SKM-1 treated with dmso at 0.1 percent for 144 hours (cell line): Measurements from ENCODE around the gene TTC7B.

Experiments
- DNase-seq: peaks from one replicate; lab custom pipeline; 2025; ENCODE audit not compliant: unreplicated experiment; lab: John Stamatoyannopoulos, UW

TTC7B gene

GRCh38 chr14:90678846-90679362 is 137.3 kb downstream of the TTC7B start:
- DNase-seq: no peak

- DNase-seq: no peak
Measured at GRCh38 chr14:90678420-90678819, 137.8 kb downstream of the TTC7B start.

- no peak for DNase-seq
Measured at GRCh38 chr14:90677484-90678050, 138.7 kb downstream of the TTC7B start.

- no peak for DNase-seq
Measured at GRCh38 chr14:90676912-90677311, 139.3 kb downstream of the TTC7B start.

- no peak for DNase-seq
Measured at GRCh38 chr14:90676356-90676755, 139.9 kb downstream of the TTC7B start.

GRCh38 chr14:90675399-90675798 is 140.8 kb downstream of the TTC7B start:
- no peak for DNase-seq

GRCh38 chr14:90674716-90675115 is 141.5 kb downstream of the TTC7B start:
- DNase-seq: no peak

- DNase-seq: peak; percentile 28
Measured at GRCh38 chr14:90674043-90674670, 142.1 kb downstream of the TTC7B start.

DNA sequence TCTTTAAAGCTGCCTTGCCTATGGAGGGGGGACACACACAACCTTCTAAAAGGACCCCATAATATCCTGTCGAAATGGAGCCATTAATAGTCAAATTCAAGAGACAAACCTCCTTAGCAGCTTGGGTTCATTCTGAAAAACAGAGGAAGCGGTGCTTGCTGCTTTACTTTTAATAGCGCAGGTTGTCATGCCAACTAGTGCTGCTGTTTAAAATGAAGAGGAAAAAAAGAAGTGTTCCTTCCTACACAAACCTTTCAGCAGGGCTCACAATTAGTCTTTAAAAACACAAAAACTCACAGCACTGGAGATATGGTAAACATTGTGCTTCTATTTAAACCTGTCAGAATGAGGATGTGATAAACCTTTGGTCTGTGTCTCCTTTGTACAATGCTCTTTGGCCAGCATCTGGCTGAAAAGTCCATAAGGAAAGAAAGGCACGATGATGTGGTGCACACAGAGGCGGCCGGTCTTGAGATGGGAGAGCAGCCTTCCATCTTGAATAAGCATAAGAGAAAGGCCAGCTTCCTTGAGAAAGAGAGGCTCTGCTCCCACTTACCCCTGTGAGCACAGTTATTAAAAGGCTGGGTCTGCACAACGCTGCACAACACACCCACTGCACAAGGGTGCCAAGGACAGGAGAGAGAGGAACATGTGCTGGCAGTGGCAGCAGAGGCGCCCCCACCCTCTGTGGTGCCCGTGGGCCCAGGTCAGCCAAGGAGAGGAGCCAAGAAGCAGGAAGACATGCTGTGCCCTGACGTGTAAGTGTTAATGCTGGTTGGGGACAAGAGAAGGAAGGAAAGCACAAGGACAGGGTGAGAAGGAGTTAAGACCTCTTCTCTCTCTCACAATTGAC is 144.6 kb downstream of the TTC7B start:
- no peak for DNase-seq

GRCh38 chr14:90669731-90670130 is 146.5 kb downstream of the TTC7B start:
- DNase-seq: no peak

DNA sequence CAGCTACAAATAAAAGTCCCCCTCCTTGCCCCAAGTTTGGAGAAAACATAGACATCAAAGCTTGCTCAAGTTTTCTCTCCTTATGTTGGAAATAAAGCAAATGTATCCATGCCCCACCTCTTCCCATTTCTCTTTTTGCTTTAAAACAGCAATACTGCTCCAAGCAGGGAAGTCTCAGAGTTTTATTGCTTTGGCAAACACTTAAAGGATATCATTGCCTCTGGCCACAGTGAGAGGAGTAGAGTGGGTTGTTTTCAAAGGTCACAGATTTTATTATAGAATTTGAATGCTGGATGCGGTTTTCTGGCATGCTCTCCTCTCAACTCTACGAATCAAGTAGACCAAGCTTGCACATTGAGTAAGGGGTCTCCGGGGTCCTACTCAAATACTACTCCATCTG is 149.7 kb downstream of the TTC7B start:
- DNase-seq: no peak

- no peak for DNase-seq
Measured at GRCh38 chr14:90665321-90666000, 150.8 kb downstream of the TTC7B start.

- no peak for DNase-seq
Measured at GRCh38 chr14:90664911-90665310, 151.3 kb downstream of the TTC7B start.

GRCh38 chr14:90663680-90664079 is 152.6 kb downstream of the TTC7B start:
- no peak for DNase-seq

- no peak for DNase-seq
Measured at GRCh38 chr14:90663140-90663539, 153.1 kb downstream of the TTC7B start.

- DNase-seq: no peak
Measured at GRCh38 chr14:90661866-90662265, 154.4 kb downstream of the TTC7B start.

- no peak for DNase-seq
Measured at GRCh38 chr14:90660865-90661570, 155.2 kb downstream of the TTC7B start.

- no peak for DNase-seq
Measured at GRCh38 chr14:90659156-90659555, 157.1 kb downstream of the TTC7B start.

DNA sequence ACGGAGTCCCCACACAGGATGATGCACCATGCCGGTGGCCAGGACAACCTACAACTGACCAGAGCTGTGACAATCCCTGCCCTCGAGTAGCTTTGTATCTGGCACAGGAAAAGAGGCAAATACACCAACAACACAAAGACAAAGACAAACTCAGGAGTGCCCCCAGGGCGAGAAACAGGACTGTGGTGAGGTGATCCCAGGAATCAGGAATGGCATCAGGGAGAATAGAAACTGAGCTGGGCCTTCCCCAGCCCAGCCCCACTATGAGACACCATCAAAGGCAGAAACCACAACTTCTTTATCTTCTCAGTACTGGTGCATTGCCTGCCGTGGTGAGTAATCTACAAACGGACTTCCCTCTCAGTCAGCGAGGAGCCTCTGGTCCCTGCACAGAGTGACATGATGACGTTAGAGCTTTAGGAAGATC is 157.7 kb downstream of the TTC7B start:
- DNase-seq: peak; percentile 52

GRCh38 chr14:90656973-90657372 is 159.3 kb downstream of the TTC7B start:
- DNase-seq: no peak

- DNase-seq: no peak
Measured at GRCh38 chr14:90655829-90656228, 160.4 kb downstream of the TTC7B start.
